A549 (cell line): ENCODE data around the gene TM4SF5.

Source experiments
- BHLHE40 ChIP-seq: IDR thresholded peaks from 2 replicates; pipeline ENCODE4 v1.6.1; 2012; ENCODE audit warnings: low read depth, low read length, inconsistent platforms
- CEBPB ChIP-seq, 2 experiments: fragments of >200 bp in 1 of 2; sonication (Bioruptor Twin) in 1 of 2; formaldehyde crosslinking in 1 of 2; IDR thresholded peaks; 2 replicates each; pipeline ENCODE4 v1.6.1; 2012 to 2016
- CTCF ChIP-seq: fragments of >200 bp; sonication (Bioruptor Twin); formaldehyde crosslinking; IDR thresholded peaks from 3 replicates; pipeline ENCODE4 v1.5.1; 2016
- NFE2L2 ChIP-seq: fragments of 150-350 bp; conservative IDR thresholded peaks from 2 replicates; pipeline ENCODE4 v1.6.1; 2014; ENCODE audit warnings: low read length
- POLR2A ChIP-seq: IDR thresholded peaks from 2 replicates; pipeline ENCODE4 v1.6.1; 2012; ENCODE audit warnings: mild to moderate bottlenecking, low read length

GRCh38 chr17:4748686-4749085 lies 23.0 kb upstream of the TM4SF5 start:
- TF ChIP-seq POLR2A: no peak
- TF ChIP-seq CEBPB (IDR thresholded peaks at IDR 0.05): no peak
- TF ChIP-seq NFE2L2: no peak
- no peak for TF ChIP-seq CTCF
- TF ChIP-seq BHLHE40: no peak
